HG02884 (cell line): ENCODE results near the gene POLR2M.

Experiments
- ATAC-seq: cut with Tn5 transposase; IDR thresholded peaks from one replicate; pipeline ENCODE4 v1.9.1; 2021; ENCODE audit warnings: mild to moderate bottlenecking, moderate library complexity; ENCODE audit not compliant: unreplicated experiment

Gene POLR2M

DNA sequence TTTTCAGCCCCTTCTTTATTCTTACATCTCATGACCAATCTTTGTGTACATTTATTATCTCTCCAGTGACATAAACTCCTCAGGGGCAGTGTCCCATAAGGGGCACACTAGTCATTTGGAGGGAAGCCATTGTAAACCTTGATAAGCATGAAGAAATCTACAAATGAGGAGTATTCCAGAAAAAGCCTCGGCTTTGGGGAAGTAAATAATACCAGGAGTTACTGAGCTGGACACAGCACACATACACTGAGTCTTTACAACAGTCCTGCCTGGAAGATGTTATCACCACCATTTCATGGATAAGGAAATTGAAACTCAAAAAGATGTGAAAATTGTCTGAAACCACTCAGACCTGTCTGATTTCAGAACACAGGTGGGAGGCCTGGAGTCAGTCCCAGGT, 15.4 kb upstream of the POLR2M start:
- ATAC-seq, result no peak

DNA sequence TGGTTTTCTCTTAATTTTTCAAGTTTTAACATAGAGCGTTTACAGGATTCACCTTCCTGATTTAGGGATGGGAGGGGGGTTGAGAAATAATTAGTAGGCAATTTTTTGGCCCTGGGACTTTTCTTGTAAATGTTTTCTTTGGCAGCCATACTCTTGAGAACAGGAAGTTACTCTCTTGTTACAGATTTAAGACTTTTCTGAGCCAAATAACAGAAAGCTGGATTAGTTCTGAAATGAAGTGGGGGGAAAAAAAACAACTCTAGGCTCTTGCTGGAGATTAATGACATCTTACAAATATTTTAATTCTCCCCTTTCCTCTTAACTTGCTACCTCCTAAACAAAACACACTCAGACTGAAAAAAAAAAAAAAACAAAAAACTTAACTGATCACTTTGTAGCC, 13.8 kb upstream of the POLR2M start:
- no peak for ATAC-seq

- ATAC-seq, result no peak
These were observed 12.2 kb upstream of the POLR2M start for GRCh38 chr15:57694279-57694678.

DNA sequence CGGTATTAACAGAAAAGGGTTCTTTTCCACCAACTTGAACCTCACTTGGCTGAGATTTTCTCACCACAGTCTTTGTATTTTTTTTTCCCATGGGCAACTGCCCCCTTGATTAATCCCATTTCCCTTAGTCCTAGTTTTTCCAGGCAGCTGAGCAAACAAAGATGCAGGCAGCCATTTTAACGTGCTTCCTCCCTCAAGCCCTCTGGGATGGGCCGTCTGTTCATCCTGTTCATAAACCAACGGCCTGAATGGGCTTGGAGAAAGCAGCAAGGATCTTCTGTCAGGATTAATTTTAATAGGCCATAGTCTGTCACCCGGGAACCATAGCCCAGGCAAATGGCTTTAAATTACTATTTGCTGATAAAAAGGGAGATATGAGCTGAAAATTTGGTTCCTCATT, 10.4 kb upstream of the POLR2M start:
- ATAC-seq, result no peak

GRCh38 chr15:57697588-57697987, 8.9 kb upstream of the POLR2M start:
- ATAC-seq, result no peak

GRCh38 chr15:57698243-57698642, 8.3 kb upstream of the POLR2M start:
- no peak for ATAC-seq

GRCh38 chr15:57698991-57699390, 7.5 kb upstream of the POLR2M start:
- no peak for ATAC-seq

DNA sequence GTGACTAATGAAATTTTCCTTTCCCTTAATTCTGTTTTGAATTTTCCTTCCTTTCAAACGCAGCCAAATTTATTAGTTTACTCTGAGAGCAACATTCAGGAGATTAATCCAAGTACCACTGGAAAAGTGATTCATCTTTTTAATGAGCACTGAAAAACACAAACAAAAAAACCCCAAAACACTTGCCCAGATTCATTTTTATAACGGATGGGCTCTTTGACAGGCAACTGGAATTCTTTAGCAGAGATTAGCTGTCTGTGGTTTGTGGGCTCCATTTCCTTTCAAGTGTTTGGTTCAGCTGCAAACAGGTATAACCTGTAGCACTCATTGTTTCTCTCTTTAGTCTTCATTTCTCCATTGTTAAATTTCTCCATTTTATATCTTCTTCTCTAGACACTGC, 3.1 kb upstream of the POLR2M start:
- ATAC-seq, result no peak

DNA sequence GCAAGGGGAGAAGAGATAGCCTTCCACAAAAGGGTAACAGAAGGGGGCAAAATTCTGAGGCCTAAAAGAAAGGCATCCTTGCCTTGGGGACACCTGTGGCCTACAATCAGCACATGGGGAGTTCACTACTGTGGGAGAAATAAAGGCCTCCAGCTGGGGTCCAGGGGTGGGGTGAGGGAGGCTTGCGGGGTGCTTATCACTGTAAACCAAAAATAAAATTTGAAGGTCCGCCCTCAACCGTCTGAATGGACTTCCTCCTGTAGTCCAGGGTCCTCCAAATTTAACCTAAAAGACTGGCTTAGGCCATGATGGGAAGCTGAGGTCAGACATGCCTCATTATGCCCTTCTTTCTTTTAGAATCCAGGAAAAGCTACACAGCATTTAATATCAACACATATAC, 2.1 kb upstream of the POLR2M start:
- ATAC-seq, result no peak

DNA sequence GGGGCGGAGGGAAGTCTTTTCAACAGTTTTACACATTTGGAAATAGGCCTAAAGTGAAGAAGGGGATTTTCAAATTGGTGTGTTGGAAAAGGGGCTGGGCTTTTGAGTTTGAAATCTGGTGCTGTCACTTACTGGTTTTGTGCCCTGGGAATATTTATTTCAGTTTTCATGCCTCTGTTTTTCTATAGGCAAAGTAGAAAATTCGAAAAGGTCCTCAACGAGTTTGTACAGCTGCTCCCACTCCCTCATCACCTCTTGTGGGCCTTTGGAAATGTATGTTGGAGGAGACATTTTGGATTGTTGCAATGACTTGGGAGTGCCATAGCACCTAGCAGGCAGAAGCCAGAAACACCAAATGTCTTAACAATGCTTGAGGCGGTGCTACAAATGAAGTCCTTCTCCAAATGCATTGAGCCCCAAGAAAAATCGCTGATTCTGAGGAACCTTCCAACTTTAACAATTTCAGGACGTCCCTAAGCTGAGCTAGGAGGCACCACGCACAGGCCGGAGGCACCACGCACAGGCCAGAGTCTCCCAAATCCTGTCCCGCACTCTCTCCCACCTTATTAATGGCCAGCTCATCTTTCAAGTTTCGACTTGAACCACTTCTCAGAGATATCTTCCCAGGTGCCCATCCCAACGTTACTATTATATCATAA, 639 bp upstream of the POLR2M start:
- no peak for ATAC-seq

- ATAC-seq, result no peak
These were observed 1.5 kb downstream of the POLR2M start for GRCh38 chr15:57708047-57708446.

GRCh38 chr15:57718309-57718708, 11.8 kb downstream of the POLR2M start:
- ATAC-seq, result no peak

DNA sequence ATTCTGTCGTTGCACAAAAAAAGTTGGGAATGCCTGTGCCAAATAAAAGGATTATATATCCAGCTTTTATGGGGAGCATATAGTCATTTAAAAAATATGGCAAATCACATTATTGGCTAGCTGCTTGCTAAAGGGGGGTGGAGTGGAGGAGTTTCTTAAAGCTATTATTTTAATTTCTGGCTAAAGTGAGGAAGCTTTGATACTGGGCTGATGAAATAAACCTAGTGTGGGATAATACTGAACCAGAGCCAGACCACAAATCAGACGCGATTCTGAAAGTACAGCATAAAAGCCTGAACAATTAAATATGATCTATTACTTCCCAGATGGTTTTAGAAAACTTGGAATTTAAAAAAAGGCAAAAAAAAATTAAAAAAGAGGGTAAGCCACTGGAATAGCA, 14.4 kb downstream of the POLR2M start:
- ATAC-seq, result no peak

DNA sequence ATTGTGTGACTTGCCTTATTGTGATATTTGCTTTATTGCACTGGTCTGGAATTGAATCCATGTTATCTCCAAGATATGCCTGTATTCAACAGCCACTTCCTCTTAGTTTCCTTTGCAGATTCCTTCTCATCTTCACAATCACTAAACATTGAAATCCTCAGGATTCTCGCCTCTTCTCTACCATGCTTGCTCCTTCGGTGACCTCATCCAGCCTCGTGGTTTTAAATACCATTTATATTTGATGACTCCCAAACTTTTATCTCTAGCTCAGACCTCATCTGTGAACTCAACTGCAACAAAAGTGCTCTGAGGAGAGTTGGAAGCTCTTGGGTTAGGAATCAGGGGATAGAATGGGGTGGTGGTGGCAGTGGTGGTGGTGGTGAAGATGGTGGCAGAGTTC, 19.9 kb downstream of the POLR2M start:
- ATAC-seq, result no peak

- ATAC-seq, result no peak
These were observed 20.5 kb downstream of the POLR2M start for GRCh38 chr15:57727031-57727430.

GRCh38 chr15:57728436-57728835, 21.9 kb downstream of the POLR2M start:
- ATAC-seq, result no peak

GRCh38 chr15:57730876-57731275, 24.4 kb downstream of the POLR2M start:
- ATAC-seq, result no peak

DNA sequence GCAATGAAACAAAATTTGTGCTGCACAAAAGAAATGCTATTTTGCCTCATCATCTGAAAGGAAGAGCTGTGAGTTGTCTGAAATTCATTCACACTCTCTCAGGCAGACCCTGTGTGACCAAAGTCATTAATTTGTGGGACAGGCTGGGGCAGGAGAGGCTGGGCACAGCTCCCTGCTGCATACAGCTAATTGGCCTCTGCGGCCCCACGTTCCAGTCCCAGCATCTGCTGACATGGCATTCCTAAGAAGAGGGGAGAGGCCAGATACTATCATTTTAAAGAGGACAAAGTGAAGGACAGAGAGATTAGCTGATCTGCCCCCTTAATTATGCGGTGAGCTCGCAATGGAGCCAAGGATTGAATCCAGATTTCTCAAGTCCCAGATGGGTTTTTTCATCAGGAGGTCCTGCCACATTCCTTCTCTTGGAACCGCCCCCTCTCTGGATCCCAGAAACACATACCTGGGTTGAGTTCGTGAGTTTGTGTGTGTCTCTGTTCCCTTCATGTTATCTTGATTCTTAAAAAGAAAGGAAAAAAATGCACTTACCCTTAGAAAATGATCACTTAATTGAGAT, 25.1 kb downstream of the POLR2M start:
- ATAC-seq, result no peak

DNA sequence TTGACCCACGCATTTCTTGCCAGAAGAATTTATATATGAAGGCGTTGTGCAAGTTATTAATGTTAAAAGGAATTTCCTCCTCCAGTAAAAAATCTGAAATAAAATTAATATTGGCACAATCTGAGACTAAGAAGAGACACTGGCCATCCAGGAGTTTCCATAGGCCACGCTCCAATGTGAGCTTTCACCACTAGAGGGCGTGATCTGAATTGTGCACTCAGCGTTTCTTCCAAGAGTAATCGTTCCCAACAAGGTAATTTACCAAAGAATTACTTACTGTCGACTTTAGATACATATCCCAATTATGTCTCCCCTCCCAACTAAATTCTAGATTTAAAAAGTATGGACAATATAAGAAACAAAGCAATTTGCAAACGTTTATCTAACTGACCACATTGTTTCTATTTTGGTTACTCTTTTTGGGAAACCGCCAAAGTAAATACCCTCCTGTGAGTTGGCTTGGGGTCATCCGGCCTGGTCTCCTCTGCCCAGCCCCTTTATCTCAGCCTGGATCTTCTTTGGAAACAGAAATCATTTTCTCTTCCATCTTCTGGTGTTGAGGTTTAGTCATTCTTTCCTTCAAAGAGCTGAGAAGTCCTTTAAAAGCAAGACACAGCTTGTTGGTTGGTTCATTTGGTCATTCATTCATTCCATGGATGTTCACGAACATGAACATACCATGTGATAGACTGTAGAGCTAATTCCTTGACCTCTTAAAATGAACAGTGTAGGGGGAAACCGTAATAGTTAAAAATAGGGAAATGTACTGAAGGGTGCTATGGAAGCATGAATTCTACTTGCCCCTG, 26.2 kb downstream of the POLR2M start:
- no peak for ATAC-seq

DNA sequence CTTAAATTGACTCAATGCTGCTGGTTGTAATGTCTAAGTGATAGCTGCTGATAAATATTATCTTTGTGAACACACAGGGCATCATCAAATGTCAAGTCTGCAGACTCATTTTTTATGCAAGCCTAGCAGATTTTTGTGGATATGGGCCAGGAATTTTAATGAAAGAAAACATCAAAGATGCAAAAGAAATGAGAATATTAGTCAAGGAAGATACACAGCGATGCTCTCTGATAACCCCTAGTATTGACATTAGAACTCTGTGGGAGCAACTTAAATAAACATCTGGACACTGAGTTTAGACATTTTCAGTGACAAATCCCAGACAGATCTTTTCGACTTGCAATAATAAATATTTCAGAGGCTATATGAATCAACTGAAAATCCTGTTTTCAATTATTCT, 28.3 kb downstream of the POLR2M start:
- ATAC-seq, result no peak

GRCh38 chr15:57735431-57735830, 28.9 kb downstream of the POLR2M start:
- no peak for ATAC-seq

- no peak for ATAC-seq
These were observed 29.4 kb downstream of the POLR2M start for GRCh38 chr15:57735891-57736290.
